Trophoblast cell (in vitro differentiated cells and primary cell): ENCODE results near the gene NYNRIN.

Source experiments
- DNase-seq, 2 donors: peaks; one replicate each; pipeline ENCODE4 v3.0.0-alpha.2; 2016
- H2AFZ ChIP-seq: 2 replicates; pipeline ENCODE4 v1.6.1; 2013; ENCODE audit warnings: low read length, moderate library complexity, mild to moderate bottlenecking; ENCODE audit not compliant: insufficient read depth, poor library complexity
- H2AK5ac ChIP-seq: 2 replicates; pipeline ENCODE4 v1.6.1; 2013; ENCODE audit warnings: mild to moderate bottlenecking, low read length
- H2BK120ac ChIP-seq: 2 replicates; pipeline ENCODE4 v1.6.1; 2013; ENCODE audit warnings: low read length, mild to moderate bottlenecking, moderate library complexity; ENCODE audit not compliant: insufficient read depth, poor library complexity
- H2BK12ac ChIP-seq: 2 replicates; pipeline ENCODE4 v1.6.1; 2013; ENCODE audit warnings: mild to moderate bottlenecking, low read length, moderate library complexity
- H2BK5ac ChIP-seq: 2 replicates; pipeline ENCODE4 v1.6.1; 2013; ENCODE audit warnings: low read length, low read depth, moderate library complexity, mild to moderate bottlenecking; ENCODE audit not compliant: poor library complexity
- H3K14ac ChIP-seq: 2 replicates; pipeline ENCODE4 v1.6.1; 2013; ENCODE audit warnings: mild to moderate bottlenecking, low read length
- H3K18ac ChIP-seq: 2 replicates; pipeline ENCODE4 v1.6.1; 2013; ENCODE audit warnings: mild to moderate bottlenecking, low read length
- H3K23ac ChIP-seq: 2 replicates; pipeline ENCODE4 v1.6.1; 2013; ENCODE audit warnings: low read length
- H3K27ac ChIP-seq: 2 replicates; pipeline ENCODE4 v1.5.1; 2013; ENCODE audit warnings: low read depth, mild to moderate bottlenecking, inconsistent platforms, low read length, moderate library complexity
- H3K27me3 ChIP-seq: 2 replicates; pipeline ENCODE4 v1.6.1; 2013; ENCODE audit warnings: inconsistent platforms, mild to moderate bottlenecking, low read length, moderate library complexity; ENCODE audit not compliant: insufficient read depth
- H3K36me3 ChIP-seq, 2 experiments: 1 replicate in 1 of 2; 2 replicates in 1 of 2; pipeline ENCODE4 v1.6.1; 2013; ENCODE audit warnings: low read length in 2 of 2, mild to moderate bottlenecking in 2 of 2, moderate library complexity in 1 of 2; ENCODE audit not compliant: insufficient read depth in 2 of 2, control insufficient read depth in 1 of 2
- H3K4ac ChIP-seq: 2 replicates; pipeline ENCODE4 v1.6.1; 2013; ENCODE audit warnings: low read depth, mild to moderate bottlenecking, low read length, moderate library complexity
- H3K4me1 ChIP-seq, 2 experiments: 1 replicate in 1 of 2; 2 replicates in 1 of 2; pipeline ENCODE4 v1.6.1; 2013; ENCODE audit warnings: low read length in 2 of 2, mild to moderate bottlenecking in 2 of 2, moderate library complexity in 1 of 2; ENCODE audit not compliant: insufficient read depth in 2 of 2, control insufficient read depth in 1 of 2
- H3K4me2 ChIP-seq: 2 replicates; pipeline ENCODE4 v1.6.1; 2013; ENCODE audit warnings: inconsistent platforms, mild to moderate bottlenecking, low read length, moderate library complexity
- H3K4me3 ChIP-seq: 2 replicates; pipeline ENCODE4 v1.5.1; 2013; ENCODE audit warnings: mild to moderate bottlenecking, low read depth, low read length, inconsistent platforms
- H3K79me1 ChIP-seq: one replicate; pipeline ENCODE4 v1.6.1; 2013; ENCODE audit warnings: low read length
- H3K79me2 ChIP-seq: 2 replicates; pipeline ENCODE4 v1.6.1; 2013; ENCODE audit warnings: low read length, mild to moderate bottlenecking; ENCODE audit not compliant: control insufficient read depth, insufficient read depth, poor library complexity
- H3K9ac ChIP-seq: 2 replicates; pipeline ENCODE4 v1.6.1; 2013; ENCODE audit warnings: mild to moderate bottlenecking, low read length
- H3K9me3 ChIP-seq: 2 replicates; pipeline ENCODE4 v1.6.1; 2013; ENCODE audit warnings: low read depth, mild to moderate bottlenecking, control low read depth, inconsistent platforms, low read length; ENCODE audit not compliant: insufficient read depth
- H4K12ac ChIP-seq: 2 replicates; pipeline ENCODE4 v1.6.1; 2013; ENCODE audit warnings: low read depth, mild to moderate bottlenecking, low read length, moderate library complexity
- H4K8ac ChIP-seq: 2 replicates; pipeline ENCODE4 v1.6.1; 2013; ENCODE audit warnings: low read depth, mild to moderate bottlenecking, low read length, moderate library complexity
- H4K91ac ChIP-seq: one replicate; pipeline ENCODE4 v1.6.1; 2013; ENCODE audit warnings: low read depth, mild to moderate bottlenecking, low read length, moderate library complexity
- WGBS: extraction: QIAGEN DNeasy Blood & Tissue Kit; methylation state at CpG from one replicate; pipeline ENCODE4 v1.1.7; 2013; ENCODE audit warnings: missing lambda C conversion rate; ENCODE audit not compliant: insufficient read length, insufficient coverage; ENCODE audit errors: extremely low coverage; 5-methylcytosine and 5-hydroxymethylcytosine counted together

NYNRIN gene

DNA sequence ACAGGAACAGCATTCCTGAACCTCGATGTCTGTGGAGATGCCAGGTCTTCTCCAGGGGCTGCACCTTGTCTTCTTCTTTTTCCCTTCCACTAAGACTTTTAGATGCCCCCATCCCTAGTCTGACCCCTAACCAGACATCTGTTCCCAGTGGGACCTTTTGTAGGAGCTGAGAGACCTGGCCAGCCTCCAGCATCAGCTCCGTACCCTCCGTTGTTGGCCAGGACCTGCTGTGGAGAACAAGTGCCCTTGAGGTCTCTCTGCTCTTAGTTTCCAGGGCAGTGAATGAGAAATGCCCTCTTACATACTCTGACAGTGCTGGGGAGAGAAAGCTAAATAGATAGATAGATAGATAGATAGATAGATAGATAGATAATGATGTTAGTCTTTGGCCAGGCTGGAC, 60.5 kb downstream of the NYNRIN start:
- H2AFZ ChIP-seq, result no peak overlapping the region
- no peak overlapping the region for H4K12ac ChIP-seq
- no peak overlapping the region for H3K18ac ChIP-seq
- no peak overlapping the region for H3K4me3 ChIP-seq
- H3K9me3 ChIP-seq, result peaks cover 3% of the 10 kb centered on the region
- H3K14ac ChIP-seq, result no peak overlapping the region
- H3K27me3 ChIP-seq, result no peaks in the 10 kb centered on the region
- WGBS, result no CpG with 5 or more reads among the region's 3 CpGs
- H3K4me1 ChIP-seq, result no peaks in the 10 kb centered on the region
- H3K23ac ChIP-seq, result no peak overlapping the region
- H3K79me2 ChIP-seq, result no peaks in the 10 kb centered on the region
- H3K36me3 ChIP-seq, result peaks cover 0 to 1% of the 10 kb centered on the region in 2 experiments
- no peak overlapping the region for H2AK5ac ChIP-seq
- no peak overlapping the region for H4K8ac ChIP-seq
- H2BK120ac ChIP-seq, result no peak overlapping the region
- no peak overlapping the region for H4K91ac ChIP-seq
- H2BK5ac ChIP-seq, result no peak overlapping the region
- H3K27ac ChIP-seq, result no peak overlapping the region
- no peaks in the 10 kb centered on the region for H3K79me1 ChIP-seq
- no peak for DNase-seq
- no peak overlapping the region for H3K4ac ChIP-seq
- H3K4me2 ChIP-seq, result no peak overlapping the region
- no peak overlapping the region for H2BK12ac ChIP-seq
- H3K9ac ChIP-seq, result no peak overlapping the region

DNA sequence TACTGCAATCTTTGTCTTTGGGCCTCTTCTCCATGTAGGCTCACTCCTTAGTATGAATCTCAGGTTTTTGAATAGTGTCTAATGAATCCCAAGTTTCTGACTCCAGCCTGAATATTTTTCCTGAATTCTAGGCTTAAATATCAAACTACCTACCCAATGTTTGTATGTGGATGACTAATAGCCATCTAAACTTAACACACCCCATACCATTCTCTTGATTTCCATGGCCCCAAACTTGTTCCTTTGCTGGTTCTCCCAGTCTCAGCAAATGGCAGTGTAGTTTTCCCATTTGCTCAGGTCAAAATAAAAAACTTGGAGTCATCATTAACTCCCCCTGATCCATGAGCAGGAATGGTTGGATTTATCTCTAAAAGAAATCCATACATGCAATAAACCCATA, 62.5 kb downstream of the NYNRIN start:
- Histone ChIP-seq H3K27me3 (no peaks in the 10 kb centered on the region), H3K9me3 (peaks cover 2% of the 10 kb centered on the region), H3K4ac (no peak overlapping the region), H3K18ac (no peak overlapping the region), H2BK120ac (no peak overlapping the region), H2BK12ac (no peak overlapping the region), H2AFZ (no peak overlapping the region), H2BK5ac (no peak overlapping the region), H3K79me2 (no peaks in the 10 kb centered on the region), H3K27ac (no peak overlapping the region), H3K14ac (no peak overlapping the region), H3K36me3 (no peaks in the 10 kb centered on the region), H3K4me3 (no peak overlapping the region), H3K79me1 (no peaks in the 10 kb centered on the region), H4K91ac (no peak overlapping the region), H3K4me2 (no peak overlapping the region), H4K12ac (no peak overlapping the region), H3K9ac (no peak overlapping the region), H2AK5ac (no peak overlapping the region), H3K4me1 (no peaks in the 10 kb centered on the region), H3K23ac (no peak overlapping the region), H4K8ac (no peak overlapping the region)
- DNase-seq, result no peak

DNA sequence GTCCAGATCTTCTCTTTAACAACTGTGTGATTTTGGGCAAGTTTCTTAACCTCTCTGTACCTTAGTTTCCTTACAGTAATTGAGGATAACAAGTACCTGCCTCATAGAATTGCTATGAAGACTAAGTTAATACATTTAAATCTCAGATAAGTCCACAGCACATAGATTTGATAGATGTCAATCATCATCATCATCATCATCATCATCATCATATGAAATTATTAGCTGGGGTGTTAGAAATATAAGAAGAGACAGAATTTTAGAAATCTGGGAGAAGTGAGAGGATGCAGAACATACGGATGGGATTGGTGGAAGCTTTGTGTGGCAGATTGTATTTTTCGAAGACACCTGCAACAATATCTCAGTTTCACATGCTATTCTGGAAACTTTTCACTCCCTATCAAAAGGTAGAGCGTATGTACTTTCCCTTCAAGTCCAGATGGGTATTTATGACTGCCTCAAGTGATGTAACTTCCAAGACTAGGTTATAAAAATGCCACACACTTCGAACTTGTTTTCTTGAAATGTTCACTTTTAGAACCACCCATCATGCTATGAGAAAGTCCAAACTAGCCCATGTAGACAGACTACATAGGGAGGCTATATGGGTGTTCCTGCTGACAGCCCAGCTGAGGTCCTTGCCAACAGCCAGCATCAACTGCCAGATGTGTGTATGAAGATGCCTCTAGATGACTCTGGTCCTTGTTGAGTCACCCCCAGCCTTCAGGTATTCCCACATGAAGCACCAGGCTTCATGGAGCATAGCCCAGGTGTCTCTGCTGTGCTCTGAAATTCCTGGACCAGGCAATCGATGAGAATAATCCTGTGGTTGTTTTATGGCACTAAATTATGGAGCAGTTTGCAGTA, 64.4 kb downstream of the NYNRIN start:
- no CpG with 5 or more reads among the region's 5 CpGs for WGBS
- Histone ChIP-seq H2AFZ (no peak overlapping the region), H3K4me1 (no peaks in the 10 kb centered on the region), H3K14ac (no peak overlapping the region), H2AK5ac (no peak overlapping the region), H3K4me3 (no peak overlapping the region), H3K4me2 (no peak overlapping the region), H2BK120ac (no peak overlapping the region), H2BK12ac (no peak overlapping the region), H4K8ac (no peak overlapping the region), H2BK5ac (no peak overlapping the region), H3K27ac (no peak overlapping the region), H3K4ac (no peak overlapping the region), H3K9me3 (no peaks in the 10 kb centered on the region), H3K9ac (no peak overlapping the region), H3K36me3 (no peaks in the 10 kb centered on the region), H3K79me2 (no peaks in the 10 kb centered on the region), H3K18ac (no peak overlapping the region), H3K79me1 (no peaks in the 10 kb centered on the region), H4K91ac (no peak overlapping the region), H3K23ac (no peak overlapping the region), H3K27me3 (no peaks in the 10 kb centered on the region), H4K12ac (no peak overlapping the region)
- DNase-seq, result no peak

DNA sequence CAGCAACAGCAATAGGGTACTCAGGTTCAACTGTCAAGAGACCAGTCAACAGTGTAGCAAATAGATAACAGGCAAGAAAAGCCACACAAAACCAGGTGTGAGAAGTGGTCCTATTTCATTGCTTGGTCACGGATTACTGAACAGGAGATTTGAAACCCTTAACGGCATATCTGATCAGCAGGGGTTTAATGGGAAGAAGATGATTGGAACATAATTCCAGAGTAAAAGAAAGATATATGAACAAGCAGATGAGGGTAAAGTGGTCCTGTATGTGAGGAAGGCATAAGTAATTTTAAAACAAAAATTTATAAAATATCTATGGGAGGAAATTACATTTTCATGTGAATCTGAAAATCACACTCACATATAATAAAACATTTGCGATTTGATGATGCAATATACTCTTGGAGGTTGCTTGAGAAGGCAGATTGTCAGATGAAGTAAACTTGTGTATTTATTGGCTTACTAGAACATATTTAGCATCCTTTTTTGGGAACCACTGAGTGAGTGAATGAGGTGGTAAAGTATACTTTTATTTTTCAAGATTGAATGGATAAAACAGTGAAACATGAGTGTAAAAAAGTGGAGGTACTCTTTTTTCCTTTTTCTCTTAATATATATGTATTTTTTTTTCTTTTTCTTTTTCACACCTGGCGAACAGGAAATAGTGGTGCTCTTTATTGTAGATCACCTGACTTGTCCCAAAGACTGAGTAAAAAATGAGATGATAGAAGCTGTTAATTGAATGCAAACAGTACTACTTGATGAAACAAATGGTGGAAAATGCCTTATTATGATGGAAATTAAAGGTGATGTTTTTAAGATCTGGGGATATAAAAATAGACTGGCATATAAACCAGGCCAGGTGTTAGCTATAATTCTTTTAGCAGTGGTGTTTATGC, 65.3 kb downstream of the NYNRIN start:
- no peak overlapping the region for H3K9ac ChIP-seq
- H4K12ac ChIP-seq, result no peak overlapping the region
- H3K4me3 ChIP-seq, result no peak overlapping the region
- H3K23ac ChIP-seq, result no peak overlapping the region
- no peaks in the 10 kb centered on the region for H3K36me3 ChIP-seq
- no peaks in the 10 kb centered on the region for H3K79me1 ChIP-seq
- H3K18ac ChIP-seq, result no peak overlapping the region
- no CpG with 5 or more reads among the region's 4 CpGs for WGBS
- H3K27ac ChIP-seq, result no peak overlapping the region
- H3K27me3 ChIP-seq, result no peaks in the 10 kb centered on the region
- no peak overlapping the region for H2AFZ ChIP-seq
- H3K4me2 ChIP-seq, result no peak overlapping the region
- no peaks in the 10 kb centered on the region for H3K9me3 ChIP-seq
- H2BK12ac ChIP-seq, result no peak overlapping the region
- no peak overlapping the region for H2BK120ac ChIP-seq
- no peak overlapping the region for H4K91ac ChIP-seq
- no peak overlapping the region for H3K14ac ChIP-seq
- no peak for DNase-seq
- H2AK5ac ChIP-seq, result no peak overlapping the region
- H4K8ac ChIP-seq, result no peak overlapping the region
- H3K4ac ChIP-seq, result no peak overlapping the region
- no peaks in the 10 kb centered on the region for H3K79me2 ChIP-seq
- H3K4me1 ChIP-seq, result no peaks in the 10 kb centered on the region
- no peak overlapping the region for H2BK5ac ChIP-seq
